HUDEP-2 (cell line): ENCODE data around the gene MGP.

Source experiments
- DNase-seq, 76 experiments: peaks; one replicate each; lab custom pipeline; 2025; ENCODE audit not compliant: unreplicated experiment in 76 of 76; lab: John Stamatoyannopoulos, UW

The MGP gene

DNA sequence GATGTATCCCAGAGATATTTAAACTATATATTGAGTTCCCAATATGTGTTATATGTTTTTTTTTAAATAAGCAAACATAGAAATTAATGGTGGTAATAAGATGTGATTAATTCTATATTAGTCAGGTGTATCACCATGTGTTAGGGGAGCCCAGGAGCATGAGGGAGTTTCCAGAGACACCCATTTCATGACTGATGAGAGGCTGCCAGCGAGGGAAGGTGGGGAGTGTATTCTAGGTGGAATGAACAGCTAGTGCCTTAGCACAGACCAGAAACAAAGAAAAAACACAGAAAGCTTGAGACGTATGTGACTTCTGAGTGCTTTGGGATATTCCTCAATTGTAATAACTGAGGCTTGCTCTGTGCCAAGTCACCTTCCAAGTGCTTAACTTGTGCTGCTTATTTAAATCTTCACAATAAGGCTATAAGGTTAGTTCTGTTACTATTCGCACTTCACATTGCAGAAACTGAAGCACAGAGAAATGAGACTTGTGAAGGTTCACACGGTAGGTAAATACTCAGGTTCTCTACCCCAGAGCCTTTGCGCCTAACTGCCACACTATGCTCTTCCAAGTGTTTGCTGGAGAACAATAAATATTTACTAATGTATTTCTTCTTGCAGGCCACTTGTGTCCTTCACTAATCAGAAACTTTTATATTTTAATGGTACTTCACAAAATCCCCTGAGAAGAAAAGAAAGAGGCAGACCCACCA, 17.9 kb upstream of the MGP start:
- no peak for DNase-seq

DNA sequence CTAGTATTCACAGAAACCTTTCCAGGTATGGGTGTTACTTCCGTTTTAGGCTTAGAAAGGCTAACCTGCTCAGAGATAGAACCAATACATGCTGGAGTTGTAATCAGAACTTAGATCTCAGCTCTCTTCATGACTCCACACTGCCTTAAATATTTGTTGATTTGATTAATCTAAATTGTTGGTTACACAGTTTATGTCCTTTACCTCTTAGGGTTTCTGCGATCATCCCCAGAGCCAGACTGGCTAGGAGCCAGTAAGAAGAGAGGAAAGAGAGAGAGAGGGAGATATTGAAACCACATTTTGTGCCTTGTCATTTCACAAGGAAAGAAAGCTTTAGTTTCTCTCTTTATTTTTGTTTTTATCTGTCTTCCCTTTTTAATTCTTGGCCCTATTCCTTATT, 16.8 kb upstream of the MGP start:
- peak in 9 of 76 experiments; percentile 4 to 29 (median 12) for DNase-seq

GRCh38 chr12:14901228-14901562, 15.5 kb upstream of the MGP start:
- DNase-seq: peak in 5 of 76 experiments; percentile 8 to 15 (median 12)

DNA sequence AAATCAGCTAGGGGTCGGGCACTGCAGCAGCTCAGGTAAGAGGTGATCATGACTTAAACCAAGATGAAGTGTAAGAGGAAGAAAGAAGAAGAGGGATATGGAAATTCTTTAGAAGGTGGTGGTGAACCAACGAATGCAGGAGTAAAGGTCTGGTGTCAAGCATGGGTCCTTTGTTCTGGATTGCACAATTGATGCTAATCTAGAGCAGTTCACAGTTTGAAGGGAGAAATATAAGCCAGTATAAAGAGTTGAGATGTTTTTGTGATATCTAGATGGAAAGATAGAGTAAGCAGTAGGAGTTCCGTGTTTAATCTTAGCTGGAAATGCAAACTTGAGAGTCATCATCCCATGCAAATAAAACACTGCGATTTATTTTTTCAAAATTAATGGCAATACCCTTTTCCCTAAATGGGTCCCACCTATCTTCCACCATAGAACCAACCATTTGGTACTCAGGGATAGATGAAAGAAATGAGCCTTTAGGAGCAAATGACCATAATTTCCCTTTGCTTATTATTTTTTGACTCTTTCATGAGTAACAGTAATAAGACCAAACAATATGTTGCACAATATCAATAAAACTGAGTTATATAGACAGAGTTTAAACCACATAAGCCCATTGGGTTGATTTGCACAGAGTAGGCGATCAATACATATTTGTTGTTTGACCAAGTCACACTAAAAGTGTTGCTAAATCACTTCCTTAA, 15.0 kb upstream of the MGP start:
- no peak for DNase-seq

GRCh38 chr12:14896521-14897169, 11.0 kb upstream of the MGP start:
- DNase-seq: peak in 69 of 76 experiments; percentile 4 to 94 (median 65)

GRCh38 chr12:14893506-14894250, 8.0 kb upstream of the MGP start:
- no peak for DNase-seq

DNA sequence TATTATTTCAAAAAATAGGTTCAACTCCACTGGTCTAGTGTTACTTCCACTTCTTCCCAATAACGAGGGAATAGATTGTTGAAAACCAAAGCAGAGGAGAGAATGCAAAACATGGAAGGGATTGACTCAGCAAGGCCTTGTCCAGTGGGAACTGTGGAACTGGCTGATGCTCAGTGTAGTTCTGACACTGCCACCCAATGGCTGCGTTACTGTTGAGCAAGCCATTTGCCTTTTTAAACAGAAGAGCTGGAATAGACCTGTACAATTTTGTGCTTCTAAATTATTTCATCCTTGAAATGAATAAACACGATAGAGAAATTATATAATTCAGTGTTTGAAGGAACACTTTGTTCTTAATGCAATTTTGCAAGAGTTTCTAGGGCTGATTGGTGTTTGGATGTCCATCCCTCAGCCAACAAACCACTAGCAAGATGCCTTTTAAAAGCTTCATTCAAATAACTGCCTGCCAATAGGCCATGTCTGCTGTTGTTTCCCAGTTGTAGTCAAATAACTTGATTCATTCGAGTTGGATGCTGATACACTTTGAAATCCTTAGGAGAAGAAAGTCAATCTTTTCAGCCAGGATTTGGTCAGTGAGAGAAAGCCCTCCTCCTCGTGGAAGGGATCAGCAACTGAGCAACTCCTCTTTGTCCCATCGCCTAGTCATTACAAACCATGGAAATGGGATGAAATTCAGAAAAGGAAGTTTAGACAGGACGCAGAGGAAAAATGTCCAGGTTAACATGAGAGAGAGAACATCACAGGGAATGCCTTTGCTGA, 7.3 kb upstream of the MGP start:
- DNase-seq: peak in 8 of 76 experiments; percentile 3 to 35 (median 14)

- DNase-seq: no peak
These were observed 5.0 kb upstream of the MGP start for GRCh38 chr12:14890701-14891100.

GRCh38 chr12:14886271-14886670, 617 bp upstream of the MGP start:
- no peak for DNase-seq

DNA sequence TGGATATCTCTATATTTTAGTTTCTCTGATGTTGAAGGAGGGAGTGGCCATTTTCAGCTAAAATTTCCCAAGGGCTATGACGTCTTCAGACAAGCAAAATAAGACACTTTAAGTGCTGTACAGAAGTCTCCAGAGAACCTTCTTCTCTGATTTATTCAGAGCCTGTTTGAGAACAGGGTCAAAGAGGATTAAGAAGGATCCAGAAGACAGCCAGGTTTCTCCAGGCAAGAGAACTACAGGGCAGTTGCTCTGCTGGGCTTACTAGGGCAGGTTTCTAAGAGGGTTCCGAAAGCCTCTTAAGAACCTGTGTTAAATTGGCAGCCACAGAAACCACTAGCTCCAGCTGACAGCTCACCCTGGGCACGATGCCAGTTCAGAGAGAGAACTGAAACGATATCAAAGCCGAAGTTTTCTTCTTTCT, 1.2 kb downstream of the MGP start:
- DNase-seq: peak in 74 of 76 experiments; percentile 6 to 88 (median 74)

DNA sequence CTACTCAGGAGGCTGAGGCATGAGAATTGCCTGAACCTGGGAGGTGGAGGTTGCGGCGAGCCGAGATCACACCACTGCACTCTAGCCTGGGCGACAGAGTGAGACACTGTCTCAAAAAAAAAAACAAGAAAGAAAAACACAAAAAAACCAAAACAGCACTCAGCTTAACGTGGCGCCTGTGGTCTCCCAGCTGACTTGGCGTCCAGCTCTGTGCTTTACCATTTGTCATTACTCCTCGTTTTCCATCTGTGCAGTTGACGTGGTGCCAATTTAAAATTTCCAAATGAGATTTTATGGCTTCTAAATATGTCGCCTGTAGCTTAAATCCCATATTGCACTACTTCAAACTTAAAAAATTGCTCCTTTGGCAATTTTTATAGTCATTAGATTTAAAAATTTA, 2.0 kb downstream of the MGP start:
- no peak for DNase-seq

DNA sequence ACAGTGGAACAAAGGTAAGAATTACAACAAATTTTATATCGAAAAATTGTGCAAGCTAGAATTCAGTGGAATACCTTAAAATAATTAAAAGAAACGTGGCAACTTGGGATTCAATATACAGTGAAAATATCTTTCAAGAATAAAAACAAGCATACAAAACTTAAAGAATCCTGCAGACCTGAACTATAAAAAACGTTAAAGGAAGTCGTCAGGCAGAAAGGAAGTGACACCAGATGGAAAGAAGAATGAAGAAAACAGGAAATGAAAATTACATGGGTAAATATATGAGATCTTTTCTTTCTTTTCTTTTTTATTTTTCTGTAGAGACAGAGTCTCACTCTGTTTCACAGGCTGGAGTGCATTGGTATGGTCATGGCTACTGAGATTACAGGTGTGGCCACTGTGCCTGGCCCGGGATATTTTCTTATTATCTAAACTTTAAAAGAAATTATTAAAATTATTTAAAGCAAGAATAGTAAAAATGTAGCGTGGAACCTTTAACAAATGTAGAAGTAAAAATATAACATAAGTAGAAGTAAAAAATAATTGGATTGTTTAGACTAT, 4.7 kb downstream of the MGP start:
- DNase-seq: no peak

DNA sequence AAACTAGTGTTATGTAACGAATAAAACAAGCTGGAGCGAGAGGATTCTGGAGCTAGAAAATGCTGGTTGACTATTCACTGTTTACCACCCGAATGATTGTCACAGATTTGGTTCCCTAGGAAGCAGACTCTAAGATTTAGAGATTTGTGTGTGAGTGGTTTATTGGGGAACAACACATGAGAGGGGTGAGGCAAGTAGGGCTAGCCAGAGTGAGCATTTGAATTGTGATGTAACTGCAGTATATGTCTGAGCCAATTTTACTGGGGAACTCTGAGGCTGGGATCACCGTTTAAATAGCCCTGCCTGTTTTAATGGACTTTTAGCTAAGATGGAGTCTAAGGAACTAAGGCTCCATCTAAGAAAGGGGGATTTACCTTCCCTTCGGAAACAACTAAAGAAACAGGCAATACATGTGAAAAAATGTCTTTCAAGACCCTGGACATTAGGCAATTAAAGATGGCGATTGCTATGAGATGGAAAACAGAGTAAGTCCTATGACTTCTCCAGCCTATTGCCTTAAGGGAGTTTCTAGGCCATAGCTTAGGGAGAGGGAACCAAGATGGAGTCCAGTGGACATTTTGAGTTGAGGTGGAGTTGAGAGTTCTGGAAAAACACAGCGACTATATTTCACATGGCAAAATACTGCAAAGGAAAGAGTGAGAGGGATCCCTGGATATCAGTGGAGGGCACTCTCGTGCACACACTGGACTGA, 6.3 kb downstream of the MGP start:
- no peak for DNase-seq

DNA sequence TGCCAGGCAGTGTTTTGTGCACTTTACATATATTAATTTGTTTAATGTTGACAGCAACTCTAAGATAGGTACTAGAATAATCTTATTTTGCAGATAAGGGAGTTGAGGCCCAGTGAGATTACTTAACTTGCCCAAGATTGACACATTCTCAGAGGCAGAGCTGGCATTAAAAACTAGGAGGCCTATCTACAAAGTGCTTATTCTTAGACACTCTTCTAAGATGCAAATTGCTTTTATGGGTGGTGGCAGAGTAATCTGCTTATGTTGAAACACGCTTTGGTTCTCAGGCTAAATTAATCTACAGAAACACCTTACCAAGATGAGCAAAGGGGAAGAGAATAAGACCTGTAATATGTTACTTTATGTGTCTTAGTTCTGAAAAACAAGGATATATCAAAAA, 7.2 kb downstream of the MGP start:
- DNase-seq: no peak

DNA sequence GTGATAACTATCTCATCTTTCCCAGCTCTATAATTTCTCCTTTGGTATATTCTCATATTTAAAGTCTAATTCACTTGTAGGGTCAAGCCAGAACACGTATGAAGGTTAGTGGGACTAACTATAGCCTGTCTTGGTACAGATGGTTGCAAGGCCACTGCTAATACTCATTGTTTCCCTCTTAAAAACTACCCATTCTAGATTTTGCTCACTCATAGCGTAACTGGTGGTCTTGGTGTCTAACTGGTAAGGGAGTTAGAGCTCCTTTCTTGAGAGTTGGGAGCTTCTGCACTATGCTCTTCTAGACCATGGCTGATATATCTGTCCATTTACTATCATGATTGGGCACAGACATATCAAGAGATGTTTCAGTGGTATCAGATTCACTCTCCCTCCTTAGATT, 8.8 kb downstream of the MGP start:
- no peak for DNase-seq

GRCh38 chr12:14874882-14875281, 10.8 kb downstream of the MGP start:
- no peak for DNase-seq

GRCh38 chr12:14873440-14874185, 12.0 kb downstream of the MGP start:
- DNase-seq: no peak

- DNase-seq: no peak
These were observed 13.8 kb downstream of the MGP start for GRCh38 chr12:14871886-14872285.

- DNase-seq: no peak
These were observed 14.4 kb downstream of the MGP start for GRCh38 chr12:14871247-14871646.
